ENCODE measurements around the gene MYF5. TPM values are rescaled to one million over a fixed set of nuclear protein-coding genes. Genes with fewer than 3 reads are reported as not detected.
A peak's percentile ranks its signal among the peaks of the same experiment; 100 is the strongest.

The MYF5 gene
- total and polyA plus RNA-seq, 10 of the 15 experiments (the other 5 are each of a cell fraction or from before 2014, with no cell fraction given): not detected

- TF ChIP-seq LARP7 (IDR thresholded peaks at IDR 0.05) (no peak), ZNF24 (IDR thresholded peaks at IDR 0.05) (no peak), CEBPB (IDR thresholded peaks at IDR 0.05; ENCODE audit: borderline replicate concordance in 1 of 2, low read depth in 2 of 2, low read length in 2 of 2) (no peak), CHD4 (IDR thresholded peaks at IDR 0.05) (no peak), NFYB (IDR thresholded peaks at IDR 0.05; ENCODE audit: insufficient read depth, low read depth, low read length) (no peak), HDAC2 (IDR thresholded peaks at IDR 0.05) (no peak), EZH2 (IDR thresholded peaks at IDR 0.05; ENCODE audit: borderline replicate concordance, control insufficient read depth, low read depth, low read length) (no peak), BCLAF1 (IDR thresholded peaks at IDR 0.05) (no peak), SMAD5 (IDR thresholded peaks at IDR 0.05; ENCODE audit: low read depth) (no peak), SIX5 (IDR thresholded peaks at IDR 0.05; ENCODE audit: low read depth, low read length, severe bottlenecking) (no peak), RAD51 (IDR thresholded peaks at IDR 0.05) (no peak), RUNX3 (IDR thresholded peaks at IDR 0.05; ENCODE audit: low read length) (peak; percentile 80), HDGF (IDR thresholded peaks at IDR 0.05) (no peak), SMC3 (IDR thresholded peaks at IDR 0.05; ENCODE audit: borderline replicate concordance, low read length) (no peak), PKNOX1 (IDR thresholded peaks at IDR 0.05) (no peak), NR2F1 (conservative IDR thresholded peaks at IDR 0.05) (no peak), CREB1 (IDR thresholded peaks at IDR 0.05; ENCODE audit: low read depth) (no peak), ZNF687 (IDR thresholded peaks at IDR 0.05) (no peak), ZNF622 (IDR thresholded peaks at IDR 0.05) (no peak), POLR2A (IDR thresholded peaks at IDR 0.05; ENCODE audit: low read depth, low read length) (no peak), KDM1A (IDR thresholded peaks at IDR 0.05; ENCODE audit: borderline replicate concordance) (no peak), RAD21 (IDR thresholded peaks at IDR 0.05; ENCODE audit: insufficient read depth, low read depth, low read length) (no peak), RFX5 (IDR thresholded peaks at IDR 0.05; ENCODE audit: low read depth, low read length) (no peak), ASH2L (IDR thresholded peaks at IDR 0.05; ENCODE audit: borderline replicate concordance, low read depth) (no peak), BRCA1 (IDR thresholded peaks at IDR 0.05; ENCODE audit: low read depth, low read length) (no peak), SMAD1 (IDR thresholded peaks at IDR 0.05; ENCODE audit: low read depth, partially characterized antibody) (no peak)
Observed at GRCh38 chr12:80702889-80703805, 13.6 kb upstream of the MYF5 start (continued).

All from GM12878 (cell line).